Endometrial microvascular endothelial cells (primary cell): ENCODE data around the gene DDIAS. TPM values are rescaled to one million over a fixed set of nuclear protein-coding genes. Genes with fewer than 3 reads are reported as not detected.

Source experiments
- in situ Hi-C: cut with HindIII; loops from 2 replicates; pipeline ENCODE4 v1.10.0; 2017; ENCODE audit warnings: low sequenced_read_pairs, low pct_unique_long_range_greater_than_20kb; ENCODE audit errors: inconsistent ontology term
- total RNA-seq: library from RNA; depleted of rRNA; stranded (reverse); fragments of >200 nt; gene quantifications from one replicate; pipeline ENCODE4 v1.2.3, GENCODE V29; 2015; ENCODE audit errors: inconsistent ontology term

Gene DDIAS
- total RNA-seq, 1 donor from 2014 or later: 18.9 TPM

GRCh38 chr11:82874646-82875523 is 26.7 kb upstream of the DDIAS start:
- in situ Hi-C loops: no loop called here

- in situ Hi-C loops: no loop called here
Observed at GRCh38 chr11:82883853-82884252, 17.7 kb upstream of the DDIAS start.

- in situ Hi-C loops: no loop called here
Observed at GRCh38 chr11:82889133-82890001, 12.2 kb upstream of the DDIAS start.

- in situ Hi-C loops: no loop called here
Observed at GRCh38 chr11:82890002-82890341, 11.6 kb upstream of the DDIAS start.

- in situ Hi-C loops: no loop called here
Observed at GRCh38 chr11:82890936-82891335, 10.6 kb upstream of the DDIAS start.

GRCh38 chr11:82892611-82893169 is 8.8 kb upstream of the DDIAS start:
- in situ Hi-C loops: no loop called here

GRCh38 chr11:82895437-82896091 is 6.0 kb upstream of the DDIAS start:
- in situ Hi-C loops: no loop called here

GRCh38 chr11:82896183-82896582 is 5.4 kb upstream of the DDIAS start:
- in situ Hi-C loops: no loop called here

GRCh38 chr11:82898241-82898640 is 3.3 kb upstream of the DDIAS start:
- in situ Hi-C loops: no loop called here

- in situ Hi-C loops: no loop called here
Observed at GRCh38 chr11:82899186-82899820, 2.2 kb upstream of the DDIAS start.

- in situ Hi-C loops: loop anchor here (25.0 kb wide), 1 partner anchor 262 kb away; the partner anchor contains the start of gene PCF11
Observed at GRCh38 chr11:82899957-82900276, 1.6 kb upstream of the DDIAS start.

- in situ Hi-C loops: loop anchor here (25.0 kb wide), 1 partner anchor 262 kb away; the partner anchor contains the start of gene PCF11
Observed at GRCh38 chr11:82900277-82901164, 1.0 kb upstream of the DDIAS start, which contains the start of gene PRCP. Gene PRCP, minus strand, starts transcription at chr11:82900430. Its CDS starts 28 bp downstream, at chr11:82900402.

GRCh38 chr11:82901922-82902485 is 468 bp downstream of the DDIAS start:
- in situ Hi-C loops: loop anchor here (25.0 kb wide), 1 partner anchor 260 kb away; the partner anchor contains the start of gene PCF11

GRCh38 chr11:82902880-82903279 is 1.3 kb downstream of the DDIAS start:
- in situ Hi-C loops: loop anchor here (25.0 kb wide), 1 partner anchor 259 kb away; the partner anchor contains the start of gene PCF11

- in situ Hi-C loops: loop anchor here (25.0 kb wide), 1 partner anchor 258 kb away; the partner anchor contains the start of gene PCF11
Observed at GRCh38 chr11:82903843-82904586, 2.5 kb downstream of the DDIAS start.

GRCh38 chr11:82906236-82906635 is 4.7 kb downstream of the DDIAS start:
- in situ Hi-C loops: loop anchor here (25.0 kb wide), 1 partner anchor 256 kb away; the partner anchor contains the start of gene PCF11
